Spleen (tissue), 7 donors: ENCODE data around the gene POMT2.

Experiments used
- CTCF ChIP-seq, 11 experiments: fragments of 200-600 bp in 7 of 11; fragments of 450-650 bp in 4 of 11; sonication (generic) in 4 of 11; IDR thresholded peaks in 8 of 11; conservative IDR thresholded peaks in 3 of 11; 1 replicate in 7 of 11; 2 replicates in 4 of 11; pipeline versions ENCODE4 v1.4.0 to v1.8.0; 2016 to 2021; ENCODE audit warnings: antibody characterized with exemption in 11 of 11, inconsistent platforms in 4 of 11, mild to moderate bottlenecking in 1 of 11
- POLR2A ChIP-seq, 3 donors: fragments of 450-650 bp; IDR thresholded peaks; one replicate each; pipeline ENCODE4 v1.5.1; 2017; ENCODE audit warnings: antibody characterized with exemption in 3 of 3, mild to moderate bottlenecking in 1 of 3
- POLR2AphosphoS5 ChIP-seq, 3 donors: sonication (generic); formaldehyde crosslinking; IDR thresholded peaks; one replicate each; pipeline ENCODE4 v1.5.1; 2017; ENCODE audit warnings: antibody characterized with exemption in 3 of 3
- donor health status: DM: no; HTN: no; CAD: no; lungs with moderate emphysema.
- donor health status: DM: no; HTN: no; CAD: no.
- donor health status: DM: no; HTN: no; CAD: no.

- TF ChIP-seq CTCF (IDR thresholded peaks at IDR 0.05 in 8 of 11, conservative IDR thresholded peaks at IDR 0.05 in 3 of 11) (no peak), POLR2AphosphoS5 (IDR thresholded peaks at IDR 0.05) (no peak), POLR2A (IDR thresholded peaks at IDR 0.05) (no peak)
Measured at GRCh38 chr14:77306851-77307496, 13.7 kb downstream of the POMT2 start.
